ENCODE results near the gene ABCB10. TPM values are rescaled to one million over a fixed set of nuclear protein-coding genes. Genes with fewer than 3 reads are reported as not detected.
A peak's percentile ranks its signal among the peaks of the same experiment; 100 is the strongest.
"Not testable (repeated sequence)": the region's sequence is repeated elsewhere in the genome, so short reads cannot be mapped to it uniquely, and the experiment has no call there.

ABCB10 gene
- total RNA-seq, 1 donor from 2014 or later: 16.1 TPM

DNA sequence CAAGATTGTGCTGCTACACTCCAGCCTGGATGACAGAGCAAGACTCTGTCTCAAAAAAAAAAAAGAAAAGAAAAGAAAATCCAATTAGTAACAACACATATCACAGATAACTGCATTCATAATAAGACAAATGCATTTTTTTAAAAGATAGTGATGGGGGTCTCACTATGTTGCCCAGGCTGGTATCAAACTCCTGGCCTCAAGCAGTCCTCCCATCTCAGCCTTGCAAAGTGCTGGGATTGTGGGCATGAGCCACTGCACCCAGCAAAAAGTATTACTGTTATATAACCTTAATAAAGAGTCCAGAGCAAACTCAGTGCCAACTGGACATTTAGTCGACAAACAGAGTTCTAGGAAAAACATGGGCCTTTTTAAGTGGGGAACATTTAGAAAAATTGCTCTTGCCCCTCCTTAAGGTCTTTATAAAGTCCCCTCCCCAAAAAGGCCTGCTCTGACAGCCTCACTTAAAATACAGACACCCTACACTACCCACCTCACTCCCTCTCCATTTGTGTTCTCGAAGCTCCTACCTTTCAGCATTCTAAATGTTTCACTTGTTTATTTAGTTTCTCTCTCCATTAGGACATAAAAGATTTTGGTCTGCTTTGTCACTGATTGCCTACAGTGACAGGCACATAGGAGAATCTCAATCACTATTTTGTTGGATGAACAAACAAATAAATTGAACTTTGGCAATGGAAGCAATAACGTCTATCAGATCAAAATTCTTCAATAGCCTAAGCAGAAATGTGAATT is 7.5 kb downstream of the ABCB10 start:
- intact Hi-C loops (cut with DNase I): no loop called here
- DNase-seq (ENCODE audit: low spot score) (no peak), ATAC-seq (no peak)

- ATAC-seq: no peak
- intact Hi-C loops (cut with DNase I): no loop called here
- DNase-seq (ENCODE audit: low spot score): no peak
Observed at GRCh38 chr1:229547542-229547941, 11.0 kb downstream of the ABCB10 start.

DNA sequence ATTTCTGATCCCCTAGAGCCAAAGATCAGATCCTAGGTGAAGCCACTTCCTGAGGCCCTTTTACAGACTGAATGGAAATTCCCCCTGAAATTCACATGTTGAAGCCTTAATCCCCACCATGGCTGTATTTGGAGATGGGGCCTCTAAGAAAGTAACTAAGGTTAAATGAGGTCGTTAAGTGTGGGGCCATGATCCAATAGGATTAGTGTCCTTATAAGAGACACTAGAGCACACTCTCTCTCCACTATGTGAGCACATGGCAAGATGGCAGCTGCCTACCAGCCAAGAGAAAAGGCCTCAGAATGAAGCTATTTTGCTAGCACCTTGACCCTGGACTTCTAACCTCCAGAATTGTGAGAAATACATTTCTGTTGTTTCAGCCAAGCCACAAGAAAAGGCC is 13.9 kb downstream of the ABCB10 start:
- no peak for ATAC-seq
- intact Hi-C loops (cut with DNase I): no loop called here
- DNase-seq (ENCODE audit: low spot score): no peak

DNA sequence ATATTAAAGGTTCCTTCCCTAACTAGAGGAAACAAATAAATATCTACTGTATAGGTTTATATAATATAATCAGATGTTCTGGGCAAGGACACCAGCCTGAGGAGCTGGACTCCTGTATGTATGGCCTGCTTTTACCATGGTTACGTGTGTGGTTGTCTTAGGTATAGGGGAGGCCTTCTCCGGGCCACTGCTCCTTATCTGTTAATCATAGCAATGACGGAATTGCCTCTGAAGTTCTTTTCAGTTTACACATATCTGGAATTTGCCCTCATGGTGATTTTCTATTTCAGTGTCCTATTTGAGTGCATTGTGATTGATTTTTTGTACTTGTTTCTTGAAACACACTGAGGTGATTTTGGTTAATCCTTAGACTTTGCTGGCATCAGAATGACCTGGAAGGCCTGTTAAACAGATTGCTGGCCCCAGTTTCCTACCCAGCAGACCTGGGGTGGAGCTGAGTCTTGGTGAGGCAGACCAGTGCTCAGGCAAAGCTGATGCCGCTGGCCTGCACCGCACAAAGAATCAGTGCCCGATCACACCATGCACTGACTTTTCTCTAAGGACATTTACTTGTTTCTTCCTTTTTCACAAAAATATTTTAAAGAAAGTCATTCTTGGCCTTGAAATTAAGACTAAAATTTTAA is 18.5 kb downstream of the ABCB10 start:
- intact Hi-C loops (cut with DNase I): no loop called here
- DNase-seq (ENCODE audit: low spot score) (no peak), ATAC-seq (no peak)

DNA sequence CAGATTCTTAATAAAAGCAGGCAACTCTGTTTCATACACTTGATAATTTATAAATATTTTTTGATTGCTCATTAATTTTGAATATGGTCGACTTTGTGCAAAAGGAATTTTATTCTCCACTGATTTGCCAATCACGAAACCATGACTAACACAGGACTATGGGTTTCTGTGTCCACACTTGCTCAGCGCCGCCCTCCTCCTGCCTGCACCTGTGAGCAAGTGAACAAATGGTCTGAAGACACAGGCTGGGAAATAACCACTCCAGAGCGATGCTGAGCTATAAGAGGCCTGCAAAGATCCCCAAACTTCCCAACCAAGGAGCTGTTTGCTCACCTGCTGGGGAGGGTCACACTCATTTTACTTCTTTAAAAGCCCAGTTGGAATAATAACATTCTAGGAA is 19.6 kb downstream of the ABCB10 start:
- DNase-seq (ENCODE audit: low spot score): no peak
- intact Hi-C loops (cut with DNase I): no loop called here

DNA sequence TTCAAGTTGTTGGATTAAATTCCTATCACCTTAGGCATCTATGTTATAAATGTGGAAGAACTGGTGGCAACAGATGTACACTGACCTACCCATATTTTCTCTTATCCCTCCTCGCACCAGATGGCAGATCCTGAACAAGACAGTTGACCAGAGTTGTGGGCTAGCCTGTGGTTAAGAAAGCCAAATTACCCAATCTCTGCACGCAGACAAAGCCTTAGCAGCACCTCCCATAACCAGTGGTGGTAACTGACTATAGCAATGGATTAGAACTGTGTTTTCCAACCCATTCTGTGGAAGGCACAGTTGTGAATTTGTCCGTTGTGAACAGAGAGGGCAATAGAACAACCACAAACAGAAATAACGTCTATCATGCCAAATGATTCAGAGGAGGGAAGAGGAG is 20.6 kb downstream of the ABCB10 start:
- no peak for DNase-seq (ENCODE audit: low spot score)
- no peak for ATAC-seq
- intact Hi-C loops (cut with DNase I): no loop called here

More for the DNA sequence above, 19.6 kb downstream of the ABCB10 start:
- no peak for ATAC-seq

DNA sequence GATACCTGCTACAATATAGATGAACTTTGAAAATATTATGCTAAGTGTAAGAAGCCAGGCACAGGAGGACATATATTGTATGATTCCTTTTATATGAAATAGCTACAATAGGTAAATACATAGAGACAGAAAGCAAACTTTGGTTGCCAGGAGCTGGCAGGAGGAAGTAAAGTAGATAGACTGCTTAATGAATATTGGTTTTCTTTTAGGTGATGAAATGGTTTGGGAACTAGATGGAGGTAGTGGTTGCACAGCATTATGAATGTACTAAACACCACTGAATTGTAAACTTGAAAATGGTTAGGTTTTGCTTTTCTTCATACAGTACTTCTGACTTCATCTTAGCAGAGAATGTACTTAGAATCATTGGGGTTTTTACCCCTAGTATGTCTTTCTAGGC is 21.5 kb downstream of the ABCB10 start:
- intact Hi-C loops (cut with DNase I): no loop called here
- DNase-seq (ENCODE audit: low spot score): no peak
- ATAC-seq: no peak

GRCh38 chr1:229535230-229535629 is 23.3 kb downstream of the ABCB10 start:
- DNase-seq (ENCODE audit: low spot score): no peak
- no peak for ATAC-seq
- intact Hi-C loops (cut with DNase I): no loop called here

- intact Hi-C loops (cut with DNase I): no loop called here
- DNase-seq (ENCODE audit: low spot score) (no peak), ATAC-seq (no peak)
Observed at GRCh38 chr1:229531326-229531725, 27.2 kb downstream of the ABCB10 start.

- intact Hi-C loops (cut with DNase I): no loop called here
- DNase-seq (ENCODE audit: low spot score) (no peak), ATAC-seq (no peak)
Observed at GRCh38 chr1:229529639-229530038, 28.9 kb downstream of the ABCB10 start.

DNA sequence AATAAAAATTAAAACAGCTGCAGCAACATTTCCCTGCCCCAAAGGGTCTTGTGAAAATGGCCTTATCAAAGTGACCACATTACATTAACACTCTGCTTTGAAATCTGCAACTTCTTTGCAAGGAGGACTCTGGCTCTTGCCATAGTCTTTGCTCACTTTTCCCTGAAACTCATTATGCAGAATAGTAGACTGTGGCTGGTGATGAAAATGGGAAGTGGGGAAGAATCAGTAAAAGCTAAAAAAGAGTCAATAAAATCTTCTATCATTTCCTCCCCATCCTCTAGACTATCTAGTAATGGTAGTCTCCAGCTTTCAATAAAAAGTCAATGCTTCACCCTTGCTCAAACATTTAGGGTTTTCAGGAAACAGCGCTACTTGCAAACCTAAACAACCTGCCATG is 31.8 kb downstream of the ABCB10 start:
- intact Hi-C loops (cut with DNase I): no loop called here
- no peak for DNase-seq (ENCODE audit: low spot score)
- no peak for ATAC-seq

DNA sequence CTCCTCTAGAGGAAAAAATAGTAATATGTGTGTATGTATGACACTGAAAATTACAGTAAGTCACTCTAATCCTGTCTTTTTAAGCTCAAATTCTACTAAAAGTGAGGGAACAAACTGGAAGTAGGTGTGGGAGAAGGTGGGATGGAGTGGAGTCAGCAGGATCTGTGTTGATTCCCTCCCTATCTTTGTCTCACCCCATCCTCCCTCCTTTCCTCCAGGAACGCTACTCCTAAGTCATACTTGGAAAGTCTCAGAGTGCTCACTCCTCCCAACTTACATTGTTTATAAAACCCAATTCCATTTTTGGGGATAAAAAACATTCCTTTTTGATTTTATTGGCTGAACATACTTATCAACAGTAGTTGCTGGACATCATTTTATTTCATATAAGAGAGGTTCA is 35.5 kb downstream of the ABCB10 start:
- no peak for ATAC-seq
- DNase-seq (ENCODE audit: low spot score): no peak
- intact Hi-C loops (cut with DNase I): no loop called here

GRCh38 chr1:229514578-229515275 is 43.8 kb downstream of the ABCB10 start:
- peak; percentile 94 for ATAC-seq
- intact Hi-C loops (cut with DNase I): loop anchor here (10.0 kb wide), 1 partner anchor 250 kb away; no protein-coding TSS in a partner anchor
- DNase-seq (ENCODE audit: low spot score): peak; percentile 74

DNA sequence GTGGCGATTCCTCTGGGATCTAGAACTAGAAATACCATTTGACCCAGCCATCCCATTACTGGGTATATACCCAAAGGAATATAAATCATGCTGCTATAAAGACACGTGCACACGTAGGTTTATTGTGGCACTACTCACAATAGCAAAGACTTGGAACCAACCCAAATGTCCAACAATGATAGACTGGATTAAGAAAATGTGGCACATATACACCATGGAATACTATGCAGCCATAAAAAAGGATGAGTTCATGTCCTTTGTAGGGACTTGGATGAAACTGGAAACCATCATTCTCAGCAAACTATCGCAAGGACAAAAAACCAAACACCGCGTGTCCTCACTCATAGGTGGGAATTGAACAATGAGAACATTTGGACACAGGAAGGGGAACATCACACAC is 46.9 kb downstream of the ABCB10 start:
- intact Hi-C loops (cut with DNase I): loop anchor here (10.0 kb wide), 1 partner anchor 247 kb away; no protein-coding TSS in a partner anchor
- ATAC-seq; DNase-seq (ENCODE audit: low spot score): not testable (repeated sequence)

- ATAC-seq; DNase-seq (ENCODE audit: low spot score): not testable (repeated sequence)
- intact Hi-C loops (cut with DNase I): loop anchor here (10.0 kb wide), 1 partner anchor 246 kb away; no protein-coding TSS in a partner anchor
Observed at GRCh38 chr1:229511201-229511600, 47.3 kb downstream of the ABCB10 start.

- intact Hi-C loops (cut with DNase I): no loop called here
- DNase-seq (ENCODE audit: low spot score) (no peak), ATAC-seq (no peak)
Observed at GRCh38 chr1:229509576-229509975, 48.9 kb downstream of the ABCB10 start.

- ATAC-seq: peak; percentile 8
- intact Hi-C loops (cut with DNase I): no loop called here
- DNase-seq (ENCODE audit: low spot score): no peak
Observed at GRCh38 chr1:229508823-229509337, 49.6 kb downstream of the ABCB10 start.

GRCh38 chr1:229507951-229508822 is 50.3 kb downstream of the ABCB10 start, which contains the start of gene NUP133:
NUP133 (minus strand) TSS chr1:229508341; CDS start chr1:229508249, 92 bp downstream.
- DNase-seq (ENCODE audit: low spot score) (peak; percentile 100), ATAC-seq (peak; percentile 99)
- intact Hi-C loops (cut with DNase I): no loop called here

GRCh38 chr1:229507502-229507901 is 51.0 kb downstream of the ABCB10 start:
- intact Hi-C loops (cut with DNase I): no loop called here
- ATAC-seq (no peak), DNase-seq (ENCODE audit: low spot score) (no peak)

Data from sciatic nerve (tissue), 2 donors.